Ectodermal cell (in vitro differentiated cells): ENCODE measurements around the gene MDFIC2. TPM values are rescaled to one million over a fixed set of nuclear protein-coding genes. Genes with fewer than 3 reads are reported as not detected.
"Not testable (repeated sequence)": the region's sequence is repeated elsewhere in the genome, so short reads cannot be mapped to it uniquely, and the experiment has no call there.

Experiments
- H3K27ac ChIP-seq: 2 replicates; pipeline ENCODE4 v1.7.0; 2013; ENCODE audit warnings: mild to moderate bottlenecking, low read depth, low read length; ENCODE audit not compliant: insufficient read depth, poor library complexity, severe bottlenecking
- H3K27me3 ChIP-seq: 2 replicates; pipeline ENCODE4 v1.7.0; 2013; ENCODE audit warnings: mild to moderate bottlenecking, low read length; ENCODE audit not compliant: insufficient read depth, control insufficient read depth, poor library complexity, severe bottlenecking
- H3K36me3 ChIP-seq: one replicate; pipeline ENCODE4 v1.7.0; 2013; ENCODE audit warnings: low read length; ENCODE audit not compliant: control insufficient read depth, insufficient read depth
- H3K4me1 ChIP-seq: one replicate; pipeline ENCODE4 v1.7.0; 2013; ENCODE audit warnings: low read length; ENCODE audit not compliant: control insufficient read depth, insufficient read depth
- H3K4me3 ChIP-seq: 2 replicates; pipeline ENCODE4 v1.7.0; 2013; ENCODE audit warnings: low read depth, low read length, control low read depth; ENCODE audit not compliant: insufficient read depth
- H3K9me3 ChIP-seq: 2 replicates; pipeline ENCODE4 v1.7.0; 2013; ENCODE audit warnings: mild to moderate bottlenecking, low read length, moderate library complexity; ENCODE audit not compliant: control insufficient read depth
- WGBS, 2 experiments: methylation state at CpG; one replicate each; pipeline ENCODE4 v1.1.7; 2013; ENCODE audit warnings: missing lambda C conversion rate in 2 of 2; 5-methylcytosine and 5-hydroxymethylcytosine counted together
- polyA plus RNA-seq, 4 experiments: library from polyadenylated mRNA; stranded (reverse); fragments of 50-300 nt; gene quantifications; one replicate each; pipeline ENCODE4 v1.2.3, GENCODE V29; 2013

The MDFIC2 gene
- polyA plus RNA-seq (2013, experiment 1 of 4), result not detected
- not detected for polyA plus RNA-seq (2013, experiment 2 of 4)
- polyA plus RNA-seq (2013, experiment 3 of 4), result not detected
- not detected for polyA plus RNA-seq (2013, experiment 4 of 4)

- no peaks in the 10 kb centered on the region for H3K9me3 ChIP-seq
- no peaks in the 10 kb centered on the region for H3K36me3 ChIP-seq
- no peaks in the 10 kb centered on the region for H3K4me1 ChIP-seq
- H3K27me3 ChIP-seq, result no peaks in the 10 kb centered on the region
- H3K27ac ChIP-seq, result no peak within 1 kb of the TSS
- no peak within 1 kb of the TSS for H3K4me3 ChIP-seq
- 88 to 93% methylated on average over 5 to 7 of the region's 7 CpGs for WGBS, 2 experiments
These were observed at the start of gene MDFIC2 for GRCh38 chr3:70312336-70312735. Gene MDFIC2 (minus strand): TSS chr3:70312638. CDS start chr3:70311973, 665 bp downstream.

DNA sequence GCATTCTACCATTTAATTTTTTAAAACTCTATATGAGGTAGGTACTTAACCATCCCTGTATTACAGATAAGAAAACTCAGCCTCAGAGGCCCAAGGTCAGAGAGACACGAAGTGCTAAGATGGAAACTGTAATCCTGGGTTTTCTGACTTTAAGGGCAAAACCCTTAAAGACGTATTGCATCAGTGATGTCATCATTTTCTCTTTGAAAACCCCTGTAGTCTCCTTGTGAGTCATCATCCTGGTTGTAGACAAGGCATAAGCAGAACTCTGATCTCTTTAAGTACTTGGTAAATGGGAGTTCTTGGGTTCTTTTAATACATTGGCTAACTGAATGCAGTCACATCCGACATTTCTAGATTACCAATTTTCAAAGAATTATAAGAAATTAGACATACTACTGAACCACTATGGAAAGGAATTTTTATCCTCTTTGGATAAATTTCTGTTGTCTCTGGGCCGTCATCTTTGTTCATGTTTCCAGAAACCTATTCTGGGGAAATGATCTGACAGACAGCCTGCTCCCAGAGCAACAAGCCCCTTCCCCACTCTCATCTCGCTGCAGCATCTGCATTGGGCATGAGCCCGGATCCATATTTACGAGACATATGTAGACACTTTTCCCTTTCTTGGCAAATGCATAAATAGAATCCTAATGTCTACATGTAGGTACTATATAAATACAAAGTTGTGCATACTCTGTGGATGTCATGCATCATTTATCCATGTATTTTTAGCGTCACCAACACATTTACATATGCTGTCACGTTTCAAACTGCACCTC lies 48.7 kb upstream of the MDFIC2 start:
- Histone ChIP-seq H3K36me3 (no peaks in the 10 kb centered on the region), H3K4me1 (no peaks in the 10 kb centered on the region), H3K27ac (no peak overlapping the region), H3K27me3 (no peaks in the 10 kb centered on the region), H3K9me3 (no peaks in the 10 kb centered on the region), H3K4me3 (no peak overlapping the region)
- 91 to 92% methylated on average over 7 to 9 of the region's 9 CpGs for WGBS, 2 experiments

GRCh38 chr3:70359711-70360110 lies 47.3 kb upstream of the MDFIC2 start:
- 94 to 100% methylated on average over 1 to 2 of the region's 5 CpGs for WGBS, 2 experiments
- Histone ChIP-seq H3K4me1 (no peaks in the 10 kb centered on the region), H3K9me3 (no peaks in the 10 kb centered on the region), H3K27me3 (no peaks in the 10 kb centered on the region), H3K27ac (no peak overlapping the region), H3K36me3 (no peaks in the 10 kb centered on the region), H3K4me3 (no peak overlapping the region)

- H3K4me3 ChIP-seq, result no peak overlapping the region
- no peaks in the 10 kb centered on the region for H3K9me3 ChIP-seq
- no peaks in the 10 kb centered on the region for H3K4me1 ChIP-seq
- H3K27ac ChIP-seq, result no peak overlapping the region
- no peaks in the 10 kb centered on the region for H3K27me3 ChIP-seq
- 67 to 73% methylated on average over 1 to 3 of the region's 3 CpGs for WGBS, 2 experiments
- no peaks in the 10 kb centered on the region for H3K36me3 ChIP-seq
These were observed 46.6 kb upstream of the MDFIC2 start for GRCh38 chr3:70358978-70359580.

GRCh38 chr3:70352215-70352614 lies 39.8 kb upstream of the MDFIC2 start:
- H3K27ac ChIP-seq, result no peak overlapping the region
- no peak overlapping the region for H3K4me3 ChIP-seq
- H3K4me1 ChIP-seq, result no peaks in the 10 kb centered on the region
- H3K36me3 ChIP-seq, result no peaks in the 10 kb centered on the region
- no peaks in the 10 kb centered on the region for H3K27me3 ChIP-seq
- no peaks in the 10 kb centered on the region for H3K9me3 ChIP-seq

GRCh38 chr3:70342149-70342548 lies 29.7 kb upstream of the MDFIC2 start:
- Histone ChIP-seq H3K36me3 (no peaks in the 10 kb centered on the region), H3K9me3 (no peaks in the 10 kb centered on the region), H3K27me3 (no peaks in the 10 kb centered on the region), H3K4me3 (no peak overlapping the region), H3K4me1 (no peaks in the 10 kb centered on the region), H3K27ac (no peak overlapping the region)
- 83 to 100% methylated on average over 1 of the region's 1 CpG for WGBS, 2 experiments

- H3K9me3 ChIP-seq, H3K27ac ChIP-seq, H3K27me3 ChIP-seq, H3K4me3 ChIP-seq, H3K4me1 ChIP-seq, H3K36me3 ChIP-seq: not testable (repeated sequence)
- WGBS, 2 experiments, result no CpG with 5 or more reads among the region's 1 CpG
These were observed 24.4 kb upstream of the MDFIC2 start for GRCh38 chr3:70336885-70337284.

- WGBS, 2 experiments, result 88 to 94% methylated on average over 2 of the region's 3 CpGs
- no peaks in the 10 kb centered on the region for H3K27me3 ChIP-seq
- no peak overlapping the region for H3K27ac ChIP-seq
- H3K4me1 ChIP-seq, result no peaks in the 10 kb centered on the region
- H3K4me3 ChIP-seq, result no peak overlapping the region
- no peaks in the 10 kb centered on the region for H3K36me3 ChIP-seq
- H3K9me3 ChIP-seq, result no peaks in the 10 kb centered on the region
These were observed 20.6 kb upstream of the MDFIC2 start for GRCh38 chr3:70333080-70333479.

DNA sequence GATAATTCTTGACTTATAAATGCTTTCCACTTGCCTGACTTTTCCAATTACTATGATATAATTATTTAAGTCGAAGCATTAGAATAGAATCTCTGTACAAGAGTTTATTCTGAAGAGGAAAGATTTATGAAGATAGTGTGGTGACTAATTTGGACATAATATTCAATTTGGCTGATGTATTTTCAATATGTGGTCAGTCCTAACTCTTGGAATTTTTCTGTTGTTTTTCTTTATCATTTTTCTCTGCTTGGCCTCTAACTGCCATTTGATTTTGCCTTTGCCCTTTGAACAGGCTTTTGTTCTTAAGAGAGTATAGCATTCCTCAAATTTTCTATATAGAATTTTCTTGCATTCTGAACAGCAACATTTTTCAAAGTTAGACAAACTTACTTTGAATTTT lies 2.6 kb upstream of the MDFIC2 start:
- Histone ChIP-seq H3K27me3 (no peaks in the 10 kb centered on the region), H3K4me3 (no peak overlapping the region), H3K27ac (no peak overlapping the region), H3K36me3 (no peaks in the 10 kb centered on the region), H3K4me1 (no peaks in the 10 kb centered on the region), H3K9me3 (no peaks in the 10 kb centered on the region)
- 88 to 100% methylated on average over 1 of the region's 1 CpG for WGBS, 2 experiments

- no peak overlapping the region for H3K4me3 ChIP-seq
- no peaks in the 10 kb centered on the region for H3K9me3 ChIP-seq
- H3K27ac ChIP-seq, result no peak overlapping the region
- WGBS, 2 experiments, result no CpG with 5 or more reads among the region's 1 CpG
- no peaks in the 10 kb centered on the region for H3K4me1 ChIP-seq
- no peaks in the 10 kb centered on the region for H3K36me3 ChIP-seq
- no peaks in the 10 kb centered on the region for H3K27me3 ChIP-seq
These were observed 1.6 kb downstream of the MDFIC2 start for GRCh38 chr3:70310809-70311208.
